NOMO-1 (cell line): ENCODE results near the gene TOM1L2.

Experiments
- DNase-seq, 2 experiments: peaks; one replicate each; lab custom pipeline; 2025; ENCODE audit not compliant: unreplicated experiment in 2 of 2; lab: John Stamatoyannopoulos, UW

TOM1L2 gene

GRCh38 chr17:17902877-17903276 is 69.3 kb downstream of the TOM1L2 start:
- no peak for DNase-seq

DNA sequence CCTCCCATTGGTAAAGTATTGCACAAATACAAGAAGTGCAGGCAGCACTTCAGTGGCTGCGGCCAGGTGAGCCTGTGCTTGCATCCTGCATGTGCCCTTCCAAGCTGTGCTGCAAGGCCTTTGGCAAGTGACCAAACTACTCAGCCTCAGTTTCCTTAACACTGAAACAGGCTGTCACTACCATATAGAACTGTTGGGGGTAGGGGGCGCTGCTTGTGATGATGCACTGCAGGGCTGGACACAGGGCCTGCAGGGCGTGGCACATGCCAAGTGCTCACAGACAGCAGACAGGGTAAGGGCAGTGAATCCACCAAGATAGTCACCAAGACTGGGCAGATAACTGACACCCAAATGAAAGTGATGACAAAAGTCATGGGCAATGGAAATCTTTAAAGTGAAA is 69.8 kb downstream of the TOM1L2 start:
- no peak for DNase-seq

DNA sequence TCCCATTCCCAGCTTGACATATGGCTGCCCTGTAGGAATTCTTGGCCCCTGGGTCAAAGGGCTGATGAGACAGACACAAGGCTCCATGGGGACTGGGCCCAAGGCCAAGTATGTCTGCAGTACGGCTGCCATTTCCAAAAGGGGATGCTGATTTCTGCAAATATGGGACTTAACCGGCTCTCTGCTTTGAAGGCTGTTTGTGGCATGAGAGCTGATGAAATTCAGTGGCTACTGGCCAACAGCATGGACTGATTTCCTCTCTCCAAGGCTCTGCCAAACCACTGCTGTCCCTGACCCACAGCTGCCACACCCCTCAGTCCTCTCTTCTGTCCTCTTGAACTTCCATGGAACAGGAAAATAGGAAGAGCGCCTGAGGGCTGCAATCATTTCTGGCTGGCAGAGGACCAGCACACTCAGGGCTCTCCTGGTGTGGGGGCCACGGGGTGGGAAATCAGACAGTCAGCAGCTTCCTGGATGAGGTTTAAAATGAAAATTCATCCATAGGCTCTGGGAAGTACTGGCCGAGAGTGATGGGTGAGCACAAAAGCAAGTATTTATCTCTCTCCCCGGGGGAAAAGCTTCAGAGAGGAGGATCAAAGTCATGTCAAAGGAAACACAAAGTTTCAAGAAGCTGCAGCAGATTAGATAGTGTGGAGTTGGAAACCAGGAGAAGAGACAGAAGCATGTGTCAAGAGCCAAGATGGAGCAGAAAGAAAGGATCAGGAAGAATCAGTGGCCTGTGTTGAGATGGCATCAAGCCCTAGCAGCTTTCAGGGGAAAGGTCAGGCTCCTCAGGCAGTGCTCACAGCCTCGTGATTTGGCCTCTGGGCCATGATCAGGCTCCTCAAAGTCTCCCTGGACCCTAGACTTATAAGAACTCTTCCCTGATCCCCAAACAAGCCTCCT is 71.3 kb downstream of the TOM1L2 start:
- DNase-seq, result peak in 1 of 2 experiments; percentile 6

DNA sequence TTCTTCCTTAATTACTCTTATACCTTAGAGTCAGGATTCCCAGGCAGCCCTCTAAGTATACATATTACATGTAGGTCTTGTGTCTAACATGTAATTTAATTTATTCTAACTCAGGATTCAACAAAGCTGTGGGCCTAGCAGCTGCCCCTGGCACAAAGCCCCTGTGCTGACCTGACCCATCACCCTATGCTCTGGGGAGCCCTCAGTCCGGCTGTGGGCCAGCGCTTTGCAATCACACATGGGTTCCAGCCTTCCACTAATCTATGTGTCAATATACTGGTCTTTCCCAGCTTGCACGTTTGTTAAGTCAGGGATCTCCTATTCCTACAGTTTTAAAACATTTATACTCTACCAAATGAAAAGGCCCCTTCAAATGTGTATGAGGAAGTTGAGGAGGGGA is 72.7 kb downstream of the TOM1L2 start:
- no peak for DNase-seq

DNA sequence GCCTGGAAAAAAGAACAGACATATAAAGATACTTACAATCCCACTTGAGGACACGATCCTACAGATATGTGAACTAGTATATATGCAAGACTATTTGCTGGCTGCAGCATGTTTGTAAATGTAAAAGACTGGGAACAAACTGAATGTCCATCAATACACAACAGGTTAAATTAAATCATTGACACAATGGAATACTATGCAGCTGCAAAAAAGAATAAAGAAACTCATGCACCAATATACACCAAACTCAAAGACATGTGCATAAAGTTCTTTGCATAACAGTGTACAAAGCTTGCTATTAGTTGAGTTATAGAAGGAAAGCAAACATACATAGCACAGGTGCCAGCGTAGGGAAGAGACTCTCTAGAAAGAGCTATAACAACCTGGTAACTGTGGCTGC is 73.5 kb downstream of the TOM1L2 start:
- no peak for DNase-seq

- no peak for DNase-seq
Observed at GRCh38 chr17:17897442-17897841, 74.8 kb downstream of the TOM1L2 start.

- no peak for DNase-seq
Observed at GRCh38 chr17:17896746-17897145, 75.5 kb downstream of the TOM1L2 start.

DNA sequence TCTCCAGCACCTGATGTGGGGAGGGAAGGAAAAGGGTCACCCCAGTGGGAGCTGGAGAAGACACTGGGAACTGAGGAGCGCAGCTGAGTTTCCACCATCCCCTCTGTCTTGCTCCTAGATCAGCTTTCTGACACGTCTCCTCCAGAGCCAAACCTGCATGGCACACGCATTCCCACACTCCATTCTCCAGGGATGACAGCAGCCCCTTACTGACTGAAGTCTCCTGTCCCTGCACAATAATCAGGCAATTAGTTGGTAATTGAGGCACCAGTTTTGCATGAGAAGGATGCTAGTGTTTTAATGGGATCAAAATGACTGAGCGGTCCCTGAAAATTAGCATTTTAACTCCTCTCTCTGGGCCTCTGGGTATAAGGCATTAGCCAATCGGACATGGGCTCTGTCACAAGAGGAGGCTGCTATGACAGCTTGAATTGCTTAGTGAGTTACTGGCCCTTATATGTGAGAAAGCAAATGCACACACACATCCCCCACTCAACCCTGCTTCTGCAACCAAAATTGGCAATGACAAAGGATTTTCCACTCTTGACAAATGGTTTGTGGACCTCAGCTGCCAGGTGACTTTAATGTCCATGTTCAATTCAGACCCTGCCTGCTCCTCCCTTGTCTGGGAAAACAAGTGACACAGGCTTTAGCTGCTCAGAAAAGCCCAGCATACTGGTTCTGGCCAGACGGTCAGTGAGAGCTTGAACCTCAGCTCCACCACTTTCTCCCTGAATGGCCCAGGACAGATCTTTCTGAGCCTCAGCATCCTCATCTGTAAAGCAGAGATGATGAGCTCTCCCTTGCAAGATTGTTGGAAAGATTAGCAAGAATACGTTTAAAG is 78.2 kb downstream of the TOM1L2 start:
- no peak for DNase-seq

DNA sequence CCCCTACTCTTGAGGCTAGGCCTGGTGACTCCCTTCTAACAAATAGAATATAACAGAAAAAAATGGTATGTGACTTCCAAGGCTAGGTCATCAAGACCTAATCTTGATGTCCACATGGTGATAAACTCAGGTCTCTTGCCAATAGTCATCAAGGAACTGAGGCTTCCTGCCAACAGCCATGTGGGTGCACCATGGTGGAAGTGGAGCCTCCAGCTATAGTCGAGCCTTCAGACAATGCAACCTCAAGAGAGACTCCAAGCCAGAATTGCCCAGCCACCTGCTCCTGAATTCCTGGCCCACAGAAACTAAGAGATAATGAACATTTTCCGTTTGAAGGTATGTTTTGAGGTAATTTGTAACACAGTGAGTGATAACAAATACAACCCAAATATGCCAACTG is 79.5 kb downstream of the TOM1L2 start:
- DNase-seq, result no peak

GRCh38 chr17:17892009-17892408 is 80.2 kb downstream of the TOM1L2 start:
- no peak for DNase-seq

GRCh38 chr17:17890773-17891759 is 81.1 kb downstream of the TOM1L2 start:
- peak; percentile 20 to 27 for DNase-seq

GRCh38 chr17:17889922-17890321 is 82.3 kb downstream of the TOM1L2 start:
- no peak for DNase-seq

- DNase-seq, result no peak
Observed at GRCh38 chr17:17888821-17889220, 83.4 kb downstream of the TOM1L2 start.

- no peak for DNase-seq
Observed at GRCh38 chr17:17888371-17888770, 83.8 kb downstream of the TOM1L2 start.

DNA sequence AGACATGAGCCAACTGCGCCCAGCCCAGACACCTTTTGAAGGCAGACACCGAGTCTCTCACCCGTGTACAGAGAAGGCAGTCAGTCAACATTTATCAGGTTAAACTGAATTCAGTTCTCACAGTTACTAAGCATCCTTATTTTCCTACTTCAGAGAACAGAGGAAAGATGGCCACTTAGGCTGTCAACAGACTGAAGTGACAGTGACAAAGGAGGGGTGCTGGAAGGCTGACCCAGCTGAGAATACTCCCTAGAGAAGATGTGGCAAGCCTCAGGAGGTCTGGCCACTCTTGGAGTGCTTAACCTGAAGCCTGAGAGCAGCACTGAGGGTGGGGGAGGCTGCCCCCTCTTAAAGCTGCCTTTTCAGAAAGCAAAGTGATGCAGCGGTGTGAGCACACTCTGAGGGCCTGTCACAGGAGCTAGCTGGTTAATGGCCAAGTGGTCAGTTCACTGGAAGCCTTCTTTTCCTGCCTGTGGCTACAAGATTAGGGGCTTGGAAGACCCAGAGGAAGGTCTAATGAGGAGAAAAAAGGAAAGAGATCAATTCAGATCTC is 84.4 kb downstream of the TOM1L2 start:
- DNase-seq, result no peak

- no peak for DNase-seq
Observed at GRCh38 chr17:17886726-17887125, 85.5 kb downstream of the TOM1L2 start.

DNA sequence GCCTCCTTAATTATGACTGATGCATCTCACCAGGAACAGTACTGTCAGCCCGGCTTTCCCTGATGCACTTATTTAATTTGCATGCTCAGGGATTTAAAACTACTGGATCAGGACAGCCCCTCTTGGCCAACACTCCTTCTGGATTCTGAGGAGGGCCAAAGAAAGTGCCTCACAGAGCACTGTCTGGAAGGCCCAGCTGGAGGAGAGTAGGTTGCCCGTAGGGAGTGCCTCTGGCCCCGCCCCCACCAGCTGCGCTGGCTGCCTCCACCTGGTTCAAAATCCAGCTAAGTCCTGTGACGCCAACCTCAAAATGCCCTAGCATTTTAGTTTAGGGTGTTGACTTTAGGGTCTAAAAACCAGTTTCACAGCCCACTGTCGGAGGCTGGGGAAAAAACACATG is 86.0 kb downstream of the TOM1L2 start:
- no peak for DNase-seq

- no peak for DNase-seq
Observed at GRCh38 chr17:17884391-17885357, 87.5 kb downstream of the TOM1L2 start.

GRCh38 chr17:17883801-17884200 is 88.4 kb downstream of the TOM1L2 start:
- DNase-seq, result no peak
